Measurements from ENCODE around the gene DNASE1L1. TPM values are rescaled to one million over a fixed set of nuclear protein-coding genes. Genes with fewer than 3 reads are reported as not detected.

The DNASE1L1 gene
- total and polyA plus RNA-seq, 2 of the 13 experiments (the other 11 are each of a cell fraction or from before 2014, with no cell fraction given), result 4.7 to 12.3 TPM

- no peak for TF ChIP-seq ZBTB49 (CRISPR knock-in tag; IDR thresholded peaks at IDR 0.05; ENCODE audit: borderline replicate concordance)
- TF ChIP-seq ZNF430 (CRISPR knock-in tag; IDR thresholded peaks at IDR 0.05), result no peak
- no peak for TF ChIP-seq ZNF33A (CRISPR knock-in tag; IDR thresholded peaks at IDR 0.05; ENCODE audit: borderline replicate concordance)
- TF ChIP-seq SAP130 (CRISPR knock-in tag; IDR thresholded peaks at IDR 0.05; ENCODE audit: low read depth), result peak; percentile 70
- peak; percentile 34; the same call in 1 of the 2 replicates for TF ChIP-seq GATA4 (IDR thresholded peaks at IDR 0.05; ENCODE audit: borderline replicate concordance, low read depth)
- no peak for TF ChIP-seq USF2 (IDR thresholded peaks at IDR 0.05; ENCODE audit: low read depth, low read length)
- no peak for TF ChIP-seq USF2 (CRISPR knock-in tag; IDR thresholded peaks at IDR 0.05; ENCODE audit: borderline replicate concordance)
- 0 out of 2 replicates have a peak, but pooled peaks have one; percentile 31 for TF ChIP-seq SOX13 (IDR thresholded peaks at IDR 0.05)
- peak; percentile 7 to 63; a peak in 1 of 4 replicates for TF ChIP-seq SOX13 (CRISPR knock-in tag; conservative IDR thresholded peaks at IDR 0.05 in 1 of 2, IDR thresholded peaks at IDR 0.05 in 1 of 2)
- no peak for TF ChIP-seq CENPT (CRISPR knock-in tag; IDR thresholded peaks at IDR 0.05; ENCODE audit: low read depth)
- TF ChIP-seq RNF2 (conservative IDR thresholded peaks at IDR 0.05; ENCODE audit: low read depth), result no peak
- TF ChIP-seq ZKSCAN5 (CRISPR knock-in tag; IDR thresholded peaks at IDR 0.05), result no peak
- no peak for TF ChIP-seq ZNF101 (CRISPR knock-in tag; IDR thresholded peaks at IDR 0.05; ENCODE audit: borderline replicate concordance, low read depth)
- no peak for TF ChIP-seq ZNF672 (CRISPR knock-in tag; IDR thresholded peaks at IDR 0.05)
- TF ChIP-seq MYPOP (CRISPR knock-in tag; IDR thresholded peaks at IDR 0.05), result no peak; the same call in 1 of the 2 replicates
- TF ChIP-seq FIP1L1 (IDR thresholded peaks at IDR 0.05; ENCODE audit: borderline replicate concordance, insufficient read depth, low read depth, low read length), result no peak
- no peak for TF ChIP-seq HOXA7 (CRISPR knock-in tag; IDR thresholded peaks at IDR 0.05)
- no peak for TF ChIP-seq ZFP41 (CRISPR knock-in tag; IDR thresholded peaks at IDR 0.05; ENCODE audit: borderline replicate concordance)
- TF ChIP-seq ZNF432 (CRISPR knock-in tag; IDR thresholded peaks at IDR 0.05; ENCODE audit: borderline replicate concordance), result no peak
- no peak for TF ChIP-seq MTA3 (CRISPR knock-in tag; IDR thresholded peaks at IDR 0.05)
- TF ChIP-seq ZFP36 (IDR thresholded peaks at IDR 0.05; ENCODE audit: borderline replicate concordance, low read depth, low read length, partially characterized antibody), result no peak
- no peak for TF ChIP-seq MED13 (CRISPR knock-in tag; IDR thresholded peaks at IDR 0.05)
- TF ChIP-seq SIN3B (IDR thresholded peaks at IDR 0.05; ENCODE audit: low read length), result no peak
- TF ChIP-seq CERS6 (CRISPR knock-in tag; IDR thresholded peaks at IDR 0.05), result no peak
These were observed 7.8 kb downstream of the DNASE1L1 start (continued) for GRCh38 chrX:154401045-154401799.

Data from HepG2 (cell line).